GM12873 (cell line): ENCODE measurements around the gene TBC1D25.

Experiments used
- CTCF ChIP-seq: IDR thresholded peaks from 2 replicates; pipeline ENCODE4 v1.5.1; 2012; ENCODE audit warnings: low read depth, mild to moderate bottlenecking, moderate library complexity, low read length, control low read depth; ENCODE audit not compliant: insufficient read depth; ENCODE audit errors: missing control alignments

The TBC1D25 gene

GRCh38 chrX:48516285-48516684, 23.2 kb upstream of the TBC1D25 start:
- no peak for TF ChIP-seq CTCF

GRCh38 chrX:48516987-48517386, 22.5 kb upstream of the TBC1D25 start:
- TF ChIP-seq CTCF, result no peak

GRCh38 chrX:48520455-48520854, 19.1 kb upstream of the TBC1D25 start:
- peak; percentile 1 for TF ChIP-seq CTCF

GRCh38 chrX:48520976-48521352, 18.6 kb upstream of the TBC1D25 start:
- TF ChIP-seq CTCF, result no peak

GRCh38 chrX:48521353-48522243, 17.9 kb upstream of the TBC1D25 start, which contains the start of gene EBP:
TSS of gene EBP (plus strand) at chrX:48521808. CDS start at chrX:48523772, 1,964 bp downstream.
- no peak for TF ChIP-seq CTCF

GRCh38 chrX:48522291-48522690, 17.2 kb upstream of the TBC1D25 start:
- no peak for TF ChIP-seq CTCF

GRCh38 chrX:48523682-48524081, 15.8 kb upstream of the TBC1D25 start:
- TF ChIP-seq CTCF, result no peak
